Measurements from ENCODE around the gene DNAJB4. TPM values are rescaled to one million over a fixed set of nuclear protein-coding genes. Genes with fewer than 3 reads are reported as not detected.

The DNAJB4 gene
- total and polyA plus RNA-seq, 2 experiments from 2014 or later = 12.4 to 12.9 TPM

- H3K79me2 ChIP-seq (replicated peaks; ENCODE audit: insufficient read depth) = no peaks in the 10 kb centered on the region
- TF ChIP-seq, protein P1, sequence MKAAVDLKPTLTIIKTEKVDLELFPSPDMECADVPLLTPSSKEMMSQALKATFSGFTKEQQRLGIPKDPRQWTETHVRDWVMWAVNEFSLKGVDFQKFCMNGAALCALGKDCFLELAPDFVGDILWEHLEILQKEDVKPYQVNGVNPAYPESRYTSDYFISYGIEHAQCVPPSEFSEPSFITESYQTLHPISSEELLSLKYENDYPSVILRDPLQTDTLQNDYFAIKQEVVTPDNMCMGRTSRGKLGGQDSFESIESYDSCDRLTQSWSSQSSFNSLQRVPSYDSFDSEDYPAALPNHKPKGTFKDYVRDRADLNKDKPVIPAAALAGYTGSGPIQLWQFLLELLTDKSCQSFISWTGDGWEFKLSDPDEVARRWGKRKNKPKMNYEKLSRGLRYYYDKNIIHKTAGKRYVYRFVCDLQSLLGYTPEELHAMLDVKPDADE (IDR thresholded peaks at IDR 0.05) = no peak
- no peak for TF ChIP-seq JUNB (IDR thresholded peaks at IDR 0.05; ENCODE audit: unreplicated experiment)
- TF ChIP-seq POLR2AphosphoS5 (IDR thresholded peaks at IDR 0.05; ENCODE audit: low read depth) = no peak
- no peak for TF ChIP-seq NANOG (IDR thresholded peaks at IDR 0.05; ENCODE audit: borderline replicate concordance)
- TF ChIP-seq, protein P2, sequence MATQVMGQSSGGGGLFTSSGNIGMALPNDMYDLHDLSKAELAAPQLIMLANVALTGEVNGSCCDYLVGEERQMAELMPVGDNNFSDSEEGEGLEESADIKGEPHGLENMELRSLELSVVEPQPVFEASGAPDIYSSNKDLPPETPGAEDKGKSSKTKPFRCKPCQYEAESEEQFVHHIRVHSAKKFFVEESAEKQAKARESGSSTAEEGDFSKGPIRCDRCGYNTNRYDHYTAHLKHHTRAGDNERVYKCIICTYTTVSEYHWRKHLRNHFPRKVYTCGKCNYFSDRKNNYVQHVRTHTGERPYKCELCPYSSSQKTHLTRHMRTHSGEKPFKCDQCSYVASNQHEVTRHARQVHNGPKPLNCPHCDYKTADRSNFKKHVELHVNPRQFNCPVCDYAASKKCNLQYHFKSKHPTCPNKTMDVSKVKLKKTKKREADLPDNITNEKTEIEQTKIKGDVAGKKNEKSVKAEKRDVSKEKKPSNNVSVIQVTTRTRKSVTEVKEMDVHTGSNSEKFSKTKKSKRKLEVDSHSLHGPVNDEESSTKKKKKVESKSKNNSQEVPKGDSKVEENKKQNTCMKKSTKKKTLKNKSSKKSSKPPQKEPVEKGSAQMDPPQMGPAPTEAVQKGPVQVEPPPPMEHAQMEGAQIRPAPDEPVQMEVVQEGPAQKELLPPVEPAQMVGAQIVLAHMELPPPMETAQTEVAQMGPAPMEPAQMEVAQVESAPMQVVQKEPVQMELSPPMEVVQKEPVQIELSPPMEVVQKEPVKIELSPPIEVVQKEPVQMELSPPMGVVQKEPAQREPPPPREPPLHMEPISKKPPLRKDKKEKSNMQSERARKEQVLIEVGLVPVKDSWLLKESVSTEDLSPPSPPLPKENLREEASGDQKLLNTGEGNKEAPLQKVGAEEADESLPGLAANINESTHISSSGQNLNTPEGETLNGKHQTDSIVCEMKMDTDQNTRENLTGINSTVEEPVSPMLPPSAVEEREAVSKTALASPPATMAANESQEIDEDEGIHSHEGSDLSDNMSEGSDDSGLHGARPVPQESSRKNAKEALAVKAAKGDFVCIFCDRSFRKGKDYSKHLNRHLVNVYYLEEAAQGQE (IDR thresholded peaks at IDR 0.05; ENCODE audit: unreplicated experiment) = no peak
- no peak for TF ChIP-seq STAT1 (IDR thresholded peaks at IDR 0.05; ENCODE audit: unreplicated experiment)
- TF ChIP-seq CREB1 (CRISPR knock-in tag; IDR thresholded peaks at IDR 0.05; ENCODE audit: low read depth) = no peak
- no peak for TF ChIP-seq ZNF114 (CRISPR knock-in tag; IDR thresholded peaks at IDR 0.05)
- TF ChIP-seq ZNF462 (CRISPR knock-in tag; IDR thresholded peaks at IDR 0.05) = no peak
- no peak for TF ChIP-seq EZH2 (IDR thresholded peaks at IDR 0.05; ENCODE audit: low read depth, unreplicated experiment)
- TF ChIP-seq EZH2phosphoT487 (IDR thresholded peaks at IDR 0.05; ENCODE audit: unreplicated experiment) = no peak
- no peak for TF ChIP-seq ZNF331 (CRISPR knock-in tag; IDR thresholded peaks at IDR 0.05; ENCODE audit: low read depth)
- TF ChIP-seq CTCF (conservative IDR thresholded peaks at IDR 0.05; ENCODE audit: low read depth in 2 of 2) = no peak
- Mint-ChIP-seq H3K36me3 (ENCODE audit: low read depth) (no peaks in the 10 kb centered on the region), H3K9me3 (no peaks in the 10 kb centered on the region), H3K27ac (no peak overlapping the region), H3K27me3 (ENCODE audit: insufficient read depth, low read depth, poor library complexity) (peaks cover 3% of the 10 kb centered on the region), H3K4me1 (no peaks in the 10 kb centered on the region), H3K4me3 (no peak overlapping the region)
- H3K4me2 ChIP-seq = no peak overlapping the region
- H3K27ac ChIP-seq (ENCODE audit: low read depth) = no peak overlapping the region
- H3K9me2 ChIP-seq (ENCODE audit: insufficient read depth) = 0 out of 2 replicates have a peak, but pooled peaks cover 3% of the 10 kb centered on the region
- DNase-seq (ENCODE audit: low spot score) (no peak), ATAC-seq (no peak)
- no peaks in the 10 kb centered on the region for H3K27me3 ChIP-seq (ENCODE audit: insufficient read depth)
- H4K20me1 ChIP-seq (replicated peaks; ENCODE audit: insufficient read depth) = no peaks in the 10 kb centered on the region
- H3K4me3 ChIP-seq = no peak overlapping the region
- no peaks in the 10 kb centered on the region for H3F3A ChIP-seq (replicated peaks; ENCODE audit: low read depth)
- no peaks in the 10 kb centered on the region for H3K36me3 ChIP-seq (ENCODE audit: insufficient read depth)
- peaks cover 4% of the 10 kb centered on the region; the same call in 1 of the 2 replicates for H3K4me1 ChIP-seq (ENCODE audit: insufficient read depth)
- no peak overlapping the region for H2AFZ ChIP-seq
Observed at GRCh38 chr1:78053498-78053897, 48.8 kb downstream of the DNAJB4 start.

Measured in GM23338 (cell line).